HT-29 (cell line): Measurements from ENCODE around the gene CFAP46. TPM values are rescaled to one million over a fixed set of nuclear protein-coding genes. Genes with fewer than 3 reads are reported as not detected.
"Not testable (repeated sequence)": the region's sequence is repeated elsewhere in the genome, so short reads cannot be mapped to it uniquely, and the experiment has no call there.

Experiments
- DNase-seq: peaks from one replicate; pipeline ENCODE4 v3.0.0-alpha.2; 2015; ENCODE audit warnings: low spot score
- total RNA-seq: library from RNA; depleted of rRNA; stranded (reverse); fragments of >200 nt; shearing (Covaris generic); gene quantifications from 2 replicates; pipeline ENCODE4 v1.2.3, GENCODE V29; 2014

Gene CFAP46
- total RNA-seq, 1 experiment from 2014 or later, result not detected

DNA sequence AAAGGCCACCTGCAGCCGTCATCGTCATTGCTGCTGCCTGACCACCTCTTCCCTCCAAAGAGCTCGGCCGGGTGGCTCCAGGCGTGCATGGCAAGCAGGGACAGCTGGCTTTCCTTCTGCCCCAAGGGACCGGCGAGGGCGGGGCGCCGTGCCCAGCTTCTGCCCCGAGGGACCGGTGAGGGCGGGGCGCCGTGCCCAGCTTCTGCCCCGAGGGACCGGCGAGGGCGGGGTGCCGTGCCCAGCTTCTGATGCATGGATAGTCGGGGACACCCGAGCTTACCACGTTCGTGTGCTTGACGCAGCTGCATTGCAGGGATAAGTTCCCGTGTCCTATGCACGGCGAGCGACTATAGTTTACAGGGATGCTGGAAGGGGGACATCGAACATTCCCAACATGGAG, 27.0 kb downstream of the CFAP46 start:
- DNase-seq, result no peak

DNA sequence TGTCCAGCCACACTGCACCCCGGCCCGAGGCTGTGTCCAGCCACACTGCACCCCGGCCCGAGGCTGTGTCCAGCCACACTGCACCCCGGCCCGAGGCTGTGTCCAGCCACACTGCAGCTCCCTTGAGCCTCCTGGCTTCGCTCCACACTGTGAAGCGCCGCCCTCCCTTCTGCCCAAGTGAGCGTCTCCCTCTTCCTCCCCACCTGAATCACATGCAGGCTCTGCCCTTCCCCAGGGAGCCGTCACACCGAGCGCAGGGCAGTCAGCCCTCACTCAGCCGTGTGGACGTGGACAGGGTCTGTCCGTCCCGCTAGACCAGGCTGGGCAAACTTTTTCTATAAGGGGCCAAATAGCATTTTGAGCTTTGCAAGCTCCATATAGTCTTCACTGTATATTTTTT, 27.6 kb downstream of the CFAP46 start:
- DNase-seq, result no peak

GRCh38 chr10:132913559-132914115, 28.7 kb downstream of the CFAP46 start:
- DNase-seq, result no peak

- DNase-seq, result no peak
Measured at GRCh38 chr10:132912713-132913558, 29.4 kb downstream of the CFAP46 start.

DNA sequence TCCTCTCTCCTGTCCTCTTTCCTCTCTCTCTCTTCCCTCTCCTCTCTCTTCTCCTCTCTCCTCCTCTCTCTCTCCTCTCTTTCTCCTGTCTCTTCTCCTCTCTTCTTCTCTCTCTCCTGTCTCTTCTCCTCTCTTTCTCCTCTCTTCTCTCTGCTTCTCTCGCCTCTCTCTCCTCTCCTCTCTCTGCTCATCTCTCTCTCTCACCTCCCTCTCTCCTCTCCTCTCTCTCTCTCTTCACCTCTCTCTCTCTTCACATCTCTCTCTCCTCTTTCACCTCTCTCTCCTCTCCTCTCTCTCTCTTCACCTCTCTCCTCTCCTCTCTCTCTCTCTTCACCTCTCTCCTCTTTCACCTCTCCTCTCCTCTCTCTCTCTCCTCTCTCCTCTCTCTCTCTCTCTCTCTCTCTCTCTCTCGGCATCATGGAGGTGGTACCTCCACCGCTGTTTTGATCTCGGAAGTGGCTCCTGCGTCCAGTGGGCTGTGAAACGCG, 30.1 kb downstream of the CFAP46 start:
- DNase-seq, result no peak

- no peak for DNase-seq
Measured at GRCh38 chr10:132911786-132912097, 30.6 kb downstream of the CFAP46 start.

DNA sequence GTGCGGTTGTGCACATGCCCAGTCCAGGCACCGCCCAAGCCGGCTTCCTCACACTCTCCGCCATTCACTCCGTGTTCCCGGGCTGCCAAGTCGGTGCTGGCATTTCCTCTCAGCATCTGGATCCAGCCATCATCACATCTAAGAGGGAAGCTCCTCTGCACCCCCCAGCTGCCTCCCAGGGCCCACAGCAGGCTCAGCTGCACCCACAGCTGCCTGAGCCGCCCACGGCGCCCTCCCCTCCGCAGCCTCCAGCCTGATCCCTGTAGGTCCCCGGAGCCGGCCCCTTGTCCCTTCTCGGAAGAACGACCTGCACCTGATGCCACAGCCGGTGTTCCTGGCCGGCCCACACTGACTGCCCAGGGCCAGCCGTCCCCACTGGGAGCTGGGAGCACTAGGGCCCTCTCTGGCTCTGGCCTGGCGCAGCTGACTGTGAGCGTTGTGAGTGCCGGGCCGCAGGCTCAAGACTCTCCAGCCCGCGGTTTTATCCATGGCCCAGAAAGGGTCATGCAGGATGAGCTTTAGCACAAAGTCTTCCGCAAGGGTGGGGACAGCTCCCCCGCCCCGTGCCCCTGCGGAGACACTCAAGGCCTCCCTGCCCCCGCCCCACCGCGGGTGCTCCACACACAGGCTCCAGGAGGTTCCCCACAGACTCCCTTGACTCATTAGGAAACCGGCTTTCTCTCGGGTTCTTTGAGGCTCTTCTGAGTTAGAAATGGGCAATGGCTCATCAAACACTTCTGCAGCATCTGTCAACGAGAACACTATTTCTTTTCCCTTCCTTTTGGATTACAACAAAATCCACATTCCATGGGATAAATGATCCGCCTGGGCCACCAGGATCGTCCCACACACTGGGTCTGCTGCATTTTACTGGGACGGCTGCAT, 31.2 kb downstream of the CFAP46 start:
- DNase-seq, result no peak

GRCh38 chr10:132910186-132910880, 32.0 kb downstream of the CFAP46 start:
- DNase-seq, result no peak

DNA sequence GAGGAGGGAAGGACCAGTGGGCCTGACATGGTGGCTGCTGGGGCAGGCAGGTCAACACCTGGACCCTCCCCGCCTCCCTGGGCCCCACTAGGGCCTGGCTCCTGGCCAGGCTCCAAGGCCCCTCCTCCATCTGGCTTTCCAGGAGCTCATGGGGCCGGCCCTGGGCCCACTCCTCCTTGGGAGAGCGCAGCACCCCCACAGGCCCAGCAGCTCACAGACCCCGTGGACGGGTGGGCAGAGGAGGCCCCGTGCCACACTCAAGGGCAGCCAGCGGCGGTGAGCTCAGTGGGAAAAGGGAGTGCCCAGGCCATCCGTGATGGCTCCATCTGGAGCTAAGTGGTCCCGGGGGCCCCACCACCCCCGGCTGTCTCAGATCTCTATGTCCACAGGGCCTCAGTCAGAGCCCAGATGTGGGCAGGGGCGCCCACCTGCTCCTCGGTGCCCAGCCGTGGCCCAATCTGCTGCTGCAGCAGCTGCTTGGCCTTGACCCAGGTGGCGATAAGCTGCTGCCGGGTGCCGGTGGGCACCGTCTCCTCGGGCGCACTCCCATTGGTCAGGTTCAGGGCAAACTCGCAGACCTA, 32.8 kb downstream of the CFAP46 start:
- no peak for DNase-seq

DNA sequence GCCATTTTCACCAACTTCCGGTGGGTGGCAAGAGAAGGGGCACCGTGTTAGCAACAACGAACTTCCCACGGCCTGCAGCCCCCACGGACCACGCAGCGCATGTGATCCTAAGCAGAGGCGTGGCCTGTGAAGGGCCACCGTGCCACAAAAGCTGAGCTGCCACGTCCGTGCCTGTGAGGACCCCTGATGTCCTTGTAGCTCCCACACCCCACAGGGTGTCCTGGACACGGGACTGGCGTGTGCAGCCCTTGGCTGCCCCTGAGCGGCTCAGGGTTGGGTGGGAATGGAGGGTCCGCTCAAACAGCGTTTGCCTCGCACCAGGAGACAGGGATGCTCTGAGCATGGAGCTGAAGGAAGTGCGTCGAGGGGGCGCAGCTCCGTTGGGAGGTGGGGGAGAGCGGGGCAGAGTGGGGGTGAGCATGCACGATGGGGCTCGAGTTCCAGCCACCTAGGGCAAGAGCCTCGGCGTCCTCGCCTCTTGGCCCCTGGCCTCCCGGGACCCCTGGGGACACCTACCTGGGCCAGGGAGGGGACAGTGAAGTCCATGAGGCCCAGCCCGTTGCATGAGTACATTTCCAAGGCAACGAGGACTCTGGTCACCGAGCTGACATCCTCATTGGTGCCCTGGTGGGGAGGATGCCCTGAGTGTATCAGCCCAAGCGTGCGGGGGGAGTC, 33.6 kb downstream of the CFAP46 start:
- DNase-seq, result no peak

DNA sequence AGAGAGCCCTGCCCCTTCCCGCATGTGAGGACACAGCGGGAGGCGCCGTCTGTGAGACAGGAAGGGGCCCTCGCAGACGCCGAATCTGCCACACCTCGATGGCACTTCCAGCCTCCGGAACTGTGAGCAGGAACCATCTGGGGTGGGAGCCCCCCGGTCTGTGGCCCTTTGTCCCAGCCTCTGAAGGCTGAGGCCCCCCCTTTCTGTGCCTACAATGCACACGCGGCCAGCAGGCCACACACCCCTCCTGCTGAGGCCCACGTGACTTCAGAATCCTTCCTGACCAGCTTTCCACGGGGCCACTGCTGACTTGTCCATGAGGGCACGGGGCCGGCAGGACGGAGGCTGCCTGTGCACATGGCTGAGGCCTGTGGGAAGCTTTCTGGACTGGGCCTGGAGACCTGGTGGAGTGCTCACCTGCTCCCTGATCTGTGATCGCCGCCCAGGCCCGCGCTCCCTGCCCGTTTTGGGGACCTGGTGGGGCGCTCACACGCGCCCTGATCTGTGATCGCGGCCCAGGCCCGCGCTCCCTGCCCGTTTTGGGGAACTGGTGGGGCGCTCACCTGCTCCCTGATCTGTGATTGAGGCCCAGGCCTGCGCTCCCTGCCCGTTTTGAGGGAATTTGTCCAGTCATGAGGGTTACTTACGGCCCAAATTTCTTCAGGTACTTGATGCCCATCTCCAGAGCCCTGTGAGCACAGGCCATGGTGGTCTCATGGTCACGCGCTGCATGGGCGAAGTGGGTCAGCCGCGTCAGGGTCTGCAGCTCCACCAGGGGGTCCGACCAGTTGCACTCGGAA, 34.3 kb downstream of the CFAP46 start:
- no peak for DNase-seq

DNA sequence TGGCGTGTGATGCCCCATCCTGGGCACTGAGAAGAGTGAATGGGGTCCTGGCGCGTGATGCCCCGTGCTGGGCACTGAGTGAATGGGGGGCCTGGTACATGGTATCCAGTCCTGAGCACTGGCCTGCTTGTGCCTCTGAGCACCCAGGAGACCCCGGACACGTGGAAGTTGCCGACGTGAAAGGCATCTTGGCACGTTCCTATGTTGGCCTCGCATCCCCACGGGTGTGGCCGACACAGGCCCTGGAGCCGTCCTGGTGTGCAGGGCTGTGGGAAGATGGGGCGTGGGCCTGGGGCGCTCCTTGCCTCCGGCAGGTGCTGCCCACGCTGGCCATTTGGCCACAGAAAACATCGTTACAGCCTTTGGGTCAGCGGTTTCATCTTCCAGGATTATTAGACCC, 35.5 kb downstream of the CFAP46 start:
- DNase-seq, result no peak

DNA sequence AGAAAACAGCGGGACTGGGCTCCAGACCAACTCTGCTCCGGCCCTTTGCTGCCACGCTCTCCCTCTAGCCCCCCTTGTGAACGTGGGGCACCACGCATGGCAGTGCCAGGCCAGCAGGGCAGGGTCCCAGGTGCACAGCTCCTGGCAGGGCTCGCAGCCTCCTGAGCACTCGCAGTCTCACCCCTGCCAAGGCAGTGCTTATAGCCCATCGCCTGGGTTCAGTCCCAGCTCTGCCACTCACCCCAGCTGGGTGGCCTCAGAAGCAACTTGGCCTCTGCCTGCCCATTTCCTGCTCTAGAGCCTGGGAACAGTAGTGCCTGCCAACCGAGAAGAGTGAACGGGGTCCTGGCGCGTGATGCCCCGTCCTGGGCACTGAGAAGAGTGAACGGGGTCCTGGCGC, 36.3 kb downstream of the CFAP46 start:
- DNase-seq, result no peak

- DNase-seq, result no peak
Measured at GRCh38 chr10:132905661-132906060, 36.7 kb downstream of the CFAP46 start.

DNA sequence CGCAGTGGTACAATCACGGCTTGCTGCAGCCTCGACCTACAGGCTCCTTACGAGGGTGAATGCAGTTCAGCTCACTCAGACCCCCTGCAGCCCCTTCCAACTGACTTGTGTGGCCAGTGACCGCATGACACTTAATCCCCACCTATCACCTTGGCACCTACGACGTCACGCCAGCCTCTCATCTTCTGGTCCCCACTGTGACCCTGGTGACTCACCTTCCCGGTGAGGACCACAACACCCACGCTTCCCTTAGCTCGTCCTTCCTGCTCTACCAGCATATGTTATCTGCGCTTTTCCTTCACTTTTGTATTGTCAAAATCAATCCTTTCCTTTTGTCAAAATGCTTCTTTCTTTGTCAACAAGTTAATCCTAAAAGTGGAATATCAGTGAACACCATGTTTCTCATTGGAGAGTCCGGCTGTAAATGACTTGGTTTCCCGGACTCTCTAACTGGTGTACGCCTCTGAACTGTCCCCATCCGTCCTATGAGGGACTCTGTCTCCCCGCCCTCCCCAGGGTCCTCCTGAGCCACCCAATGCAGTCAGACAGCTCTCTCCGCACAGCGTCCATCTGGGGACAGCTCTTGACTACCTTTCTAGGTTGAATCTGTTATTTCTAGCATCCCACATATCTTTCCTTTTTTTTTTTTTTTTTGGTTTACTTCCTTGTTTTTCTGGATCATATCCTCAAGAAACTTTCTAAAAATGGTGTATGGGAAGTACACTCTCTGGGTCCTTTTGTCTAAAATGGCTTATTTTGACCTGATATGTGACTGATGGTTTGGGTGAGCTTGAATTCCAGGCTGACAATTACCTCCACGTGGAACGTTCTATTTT, 37.3 kb downstream of the CFAP46 start:
- no peak for DNase-seq

- peak; percentile 57 for DNase-seq
Measured at GRCh38 chr10:132904181-132904813, 38.1 kb downstream of the CFAP46 start.

DNA sequence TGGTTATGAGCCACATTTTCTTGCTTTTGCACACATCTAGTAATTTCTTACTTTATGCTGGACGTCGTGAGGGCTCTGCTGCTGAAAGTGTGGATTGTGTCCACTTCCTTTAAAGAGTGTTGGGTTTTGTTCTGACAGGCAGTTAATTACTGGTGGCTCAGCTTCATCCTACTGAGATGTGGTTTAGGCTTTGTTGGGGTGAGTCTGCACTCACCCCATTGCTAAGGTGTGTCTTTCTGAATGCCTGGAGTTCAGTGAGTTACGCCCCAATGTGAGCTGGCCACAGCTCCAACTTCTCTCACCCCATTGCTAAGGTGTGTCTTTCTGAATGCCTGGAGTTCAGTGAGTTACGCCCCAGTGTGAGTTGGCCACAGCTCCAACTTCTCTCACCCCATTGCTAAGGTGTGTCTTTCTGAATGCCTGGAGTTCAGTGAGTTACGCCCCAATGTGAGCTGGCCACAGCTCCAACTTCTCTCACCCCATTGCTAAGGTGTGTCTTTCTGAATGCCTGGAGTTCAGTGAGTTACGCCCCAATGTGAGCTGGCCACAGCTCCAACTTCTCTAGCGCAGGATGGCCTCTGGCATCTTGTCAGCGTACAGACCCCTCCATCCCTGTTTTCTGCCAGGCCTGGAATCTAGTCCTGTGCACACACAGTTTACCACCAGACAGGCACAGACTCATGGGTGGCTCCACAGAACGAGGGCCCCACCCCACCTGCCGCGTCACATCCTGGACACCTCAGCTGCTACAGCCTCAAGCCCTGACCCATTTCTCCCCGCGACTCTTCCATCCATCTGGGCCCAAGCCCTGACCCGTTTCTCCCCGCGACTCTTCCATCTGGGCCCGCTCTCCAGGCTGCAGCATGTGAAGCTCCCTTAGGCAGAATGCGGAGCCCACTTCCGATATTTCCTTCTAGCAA, 39.5 kb downstream of the CFAP46 start:
- DNase-seq, result not testable (repeated sequence)
